ENCODE measurements around the gene PAIP2B.
A peak's percentile ranks its signal among the peaks of the same experiment; 100 is the strongest.

The PAIP2B gene

GRCh38 chr2:71226096-71226964, 573 bp downstream of the PAIP2B start (continued):
- TF ChIP-seq PRDM2 (tag by site-specific recombination; IDR thresholded peaks at IDR 0.05; ENCODE audit: borderline replicate concordance): no peak
- no peak for TF ChIP-seq ZBTB21 (tag by site-specific recombination; IDR thresholded peaks at IDR 0.05)
- no peak for TF ChIP-seq ZNF473 (tag by site-specific recombination; IDR thresholded peaks at IDR 0.05)
- 0 out of 2 replicates have a peak, but pooled peaks have one; percentile 18 for TF ChIP-seq ZBTB6 (tag by site-specific recombination; IDR thresholded peaks at IDR 0.05)
- no peak for TF ChIP-seq IKZF3 (tag by site-specific recombination; IDR thresholded peaks at IDR 0.05)
- TF ChIP-seq ZNF169 (tag by site-specific recombination; IDR thresholded peaks at IDR 0.05): no peak
- TF ChIP-seq SETDB1 (IDR thresholded peaks at IDR 0.05; ENCODE audit: insufficient read length, low read length): no peak
- no peak for TF ChIP-seq ZNF639 (tag by site-specific recombination; IDR thresholded peaks at IDR 0.05)
- TF ChIP-seq ZNF398 (tag by site-specific recombination; IDR thresholded peaks at IDR 0.05): peak; percentile 81
- TF ChIP-seq ZNF629 (tag by site-specific recombination; IDR thresholded peaks at IDR 0.05): 0 out of 2 replicates have a peak, but pooled peaks have one; percentile 23
- peak; percentile 72; the same call in 1 of the 2 replicates for TF ChIP-seq ZBTB20 (tag by site-specific recombination; IDR thresholded peaks at IDR 0.05)
- no peak for TF ChIP-seq ZNF664 (tag by site-specific recombination; IDR thresholded peaks at IDR 0.05)
- TF ChIP-seq ZNF521 (tag by site-specific recombination; IDR thresholded peaks at IDR 0.05): no peak
- TF ChIP-seq GLI4 (tag by site-specific recombination; IDR thresholded peaks at IDR 0.05): 0 out of 2 replicates have a peak, but pooled peaks have one; percentile 55
- no peak for TF ChIP-seq ZNF529 (tag by site-specific recombination; IDR thresholded peaks at IDR 0.05; ENCODE audit: insufficient replicate concordance)
- no peak for TF ChIP-seq ZNF548 (tag by site-specific recombination; IDR thresholded peaks at IDR 0.05)
- peak; percentile 70 for TF ChIP-seq PRDM10 (tag by site-specific recombination; IDR thresholded peaks at IDR 0.05)

Data from HEK293 (cell line).